HG02840 (cell line): ENCODE measurements around the gene CACNB2.

Experiments
- ATAC-seq: cut with Tn5 transposase; IDR thresholded peaks from one replicate; pipeline ENCODE4 v1.9.1; 2021; ENCODE audit warnings: mild to moderate bottlenecking, moderate library complexity, moderate number of reproducible peaks; ENCODE audit not compliant: unreplicated experiment, low FRiP score

CACNB2 gene

GRCh38 chr10:18222866-18223265 is 82.6 kb downstream of the CACNB2 start:
- ATAC-seq = no peak

GRCh38 chr10:18223898-18224297 is 83.7 kb downstream of the CACNB2 start:
- ATAC-seq = no peak

GRCh38 chr10:18224626-18225445 is 84.6 kb downstream of the CACNB2 start:
- no peak for ATAC-seq

- ATAC-seq = no peak
Observed at GRCh38 chr10:18226336-18226735, 86.1 kb downstream of the CACNB2 start.

- no peak for ATAC-seq
Observed at GRCh38 chr10:18229826-18230225, 89.6 kb downstream of the CACNB2 start.

GRCh38 chr10:18230794-18231193 is 90.6 kb downstream of the CACNB2 start:
- no peak for ATAC-seq

GRCh38 chr10:18231480-18231879 is 91.3 kb downstream of the CACNB2 start:
- ATAC-seq = no peak

GRCh38 chr10:18233775-18234174 is 93.6 kb downstream of the CACNB2 start:
- ATAC-seq = no peak

GRCh38 chr10:18235477-18235876 is 95.3 kb downstream of the CACNB2 start:
- no peak for ATAC-seq

- ATAC-seq = no peak
Observed at GRCh38 chr10:18236756-18237155, 96.5 kb downstream of the CACNB2 start.

- ATAC-seq = no peak
Observed at GRCh38 chr10:18238870-18239485, 98.8 kb downstream of the CACNB2 start.

GRCh38 chr10:18240185-18240882 is 100.1 kb downstream of the CACNB2 start:
- ATAC-seq = no peak

- ATAC-seq = no peak
Observed at GRCh38 chr10:18246967-18247366, 106.7 kb downstream of the CACNB2 start.

- no peak for ATAC-seq
Observed at GRCh38 chr10:18252086-18252485, 111.9 kb downstream of the CACNB2 start.

GRCh38 chr10:18254086-18254485 is 113.9 kb downstream of the CACNB2 start:
- no peak for ATAC-seq

GRCh38 chr10:18254692-18255091 is 114.5 kb downstream of the CACNB2 start:
- no peak for ATAC-seq

GRCh38 chr10:18260310-18260922 is 120.2 kb downstream of the CACNB2 start:
- ATAC-seq = no peak

- no peak for ATAC-seq
Observed at GRCh38 chr10:18261063-18261610, 120.9 kb downstream of the CACNB2 start.

GRCh38 chr10:18261768-18262231 is 121.6 kb downstream of the CACNB2 start:
- ATAC-seq = no peak

GRCh38 chr10:18264466-18265050 is 124.3 kb downstream of the CACNB2 start:
- ATAC-seq = no peak
